OCI-LY7 (cell line): ENCODE measurements around the gene NPM1. TPM values are rescaled to one million over a fixed set of nuclear protein-coding genes. Genes with fewer than 3 reads are reported as not detected.

Source experiments
- BruUV-seq: library from RNA; stranded (reverse); fragments of 400-500 nt; replicated peaks from 2 replicates; lab custom pipeline; 2021; lab: Mats Ljungman, UMichigan
- CTCF ChIA-PET: fragments of 300-600 bp; sonication (Branson Sonifier 250); formaldehyde crosslinking; loops from one replicate; lab custom pipeline; 2022; ENCODE audit warnings: antibody characterized with exemption; ENCODE audit not compliant: unreplicated experiment; lab: Charles Lee
- POLR2A ChIA-PET: fragments of 300-600 bp; sonication (Branson Sonifier 250); formaldehyde crosslinking; loops from one replicate; lab custom pipeline; 2022; ENCODE audit warnings: antibody characterized with exemption; lab: Charles Lee
- DNase-seq: peaks from one replicate; pipeline ENCODE4 v3.0.0-alpha.2; 2015; ENCODE audit warnings: low spot score
- H2AFZ ChIP-seq: fragments of 200-600 bp; sonication (generic), shearing (Covaris generic); 2 replicates; pipeline ENCODE4 v1.6.1; 2014; ENCODE audit warnings: mild to moderate bottlenecking, antibody characterized with exemption, low read length, moderate library complexity
- H3K27ac ChIP-seq: fragments of 200-600 bp; sonication (generic); 2 replicates; pipeline ENCODE4 v1.5.1; 2014; ENCODE audit warnings: mixed run types, low read depth, mild to moderate bottlenecking, moderate library complexity, low read length, inconsistent platforms; ENCODE audit not compliant: poor library complexity, severe bottlenecking
- H3K36me3 ChIP-seq: fragments of 200-600 bp; sonication (generic); 2 replicates; pipeline ENCODE4 v1.6.1; 2014; ENCODE audit warnings: mild to moderate bottlenecking, antibody characterized with exemption, low read length, moderate library complexity, mixed read lengths; ENCODE audit not compliant: insufficient read depth
- H3K4me1 ChIP-seq: fragments of 200-600 bp; sonication (generic); 2 replicates; pipeline ENCODE4 v1.5.1; 2014; ENCODE audit warnings: mild to moderate bottlenecking, low read length; ENCODE audit not compliant: insufficient read depth, poor library complexity, severe bottlenecking
- H3K4me2 ChIP-seq: fragments of 200-600 bp; sonication (generic); 2 replicates; pipeline ENCODE4 v1.6.1; 2014; ENCODE audit warnings: mild to moderate bottlenecking, low read length
- H3K4me3 ChIP-seq: fragments of 200-600 bp; sonication (generic); 2 replicates; pipeline ENCODE4 v1.5.1; 2014; ENCODE audit warnings: mild to moderate bottlenecking, low read depth, low read length; ENCODE audit not compliant: poor library complexity, severe bottlenecking
- H3K79me2 ChIP-seq: fragments of 200-600 bp; sonication (generic); 2 replicates; pipeline ENCODE4 v1.6.1; 2016; ENCODE audit warnings: low read depth, mild to moderate bottlenecking, low read length, moderate library complexity, mixed read lengths; ENCODE audit not compliant: insufficient read depth
- H3K9me2 ChIP-seq: fragments of 200-600 bp; sonication (generic); 2 replicates; pipeline ENCODE4 v1.6.1; 2016; ENCODE audit warnings: mild to moderate bottlenecking, low read length, mixed read lengths; ENCODE audit not compliant: insufficient read depth
- H3K9me3 ChIP-seq: fragments of 200-600 bp; sonication (generic); 2 replicates; pipeline ENCODE4 v1.6.1; 2014; ENCODE audit warnings: mild to moderate bottlenecking, mixed run types, low read length, mixed read lengths
- H4K20me1 ChIP-seq: fragments of 200-600 bp; sonication (generic); 2 replicates; pipeline ENCODE4 v1.6.1; 2014; ENCODE audit warnings: mild to moderate bottlenecking, antibody characterized with exemption, low read length, moderate library complexity, mixed read lengths; ENCODE audit not compliant: insufficient read depth
- EZH2phosphoT487 ChIP-seq: fragments of 200-600 bp; sonication (generic); IDR thresholded peaks from 2 replicates; pipeline ENCODE4 v1.6.1; 2018; ENCODE audit warnings: low read depth, borderline replicate concordance, mild to moderate bottlenecking, mixed run types, antibody characterized with exemption, low read length, moderate library complexity, mixed read lengths
- intact Hi-C: fragments of 100-400 bp; cut with micrococcal nuclease; formaldehyde crosslinking; loops from one replicate; pipeline ENCODE4 v1.10.0; 2022; ENCODE audit not compliant: unreplicated experiment
- total RNA-seq, 2 experiments: library from RNA; depleted of rRNA in 1 of 2; stranded (reverse); fragments of >200 nt in 1 of 2; shearing (Covaris generic) in 1 of 2; gene quantifications; 2 replicates each; pipeline ENCODE4 v1.2.3, GENCODE V29; 2014 to 2022
- TF ChIP-seq, protein P1 (sequence below): fragments of 200-600 bp; sonication (generic); conservative IDR thresholded peaks from 2 replicates; pipeline ENCODE4 v1.5.1; 2014; ENCODE audit warnings: mild to moderate bottlenecking, antibody characterized with exemption, low read length, moderate library complexity, mixed read lengths

The NPM1 gene
- total RNA-seq, 2 experiments from 2014 or later, result 1,091 to 2,027 TPM

GRCh38 chr5:171426680-171427079 is 39.0 kb downstream of the NPM1 start:
- ChIA-PET CTCF (no interaction called here), POLR2A (no interaction called here)
- H3K27ac ChIP-seq, result no peak overlapping the region
- BruUV-seq, result no TSS peak
- H3K4me3 ChIP-seq, result no peak overlapping the region
- intact Hi-C loops, result no loop called here
- no peak for TF ChIP-seq EZH2phosphoT487
- TF ChIP-seq, protein P1, sequence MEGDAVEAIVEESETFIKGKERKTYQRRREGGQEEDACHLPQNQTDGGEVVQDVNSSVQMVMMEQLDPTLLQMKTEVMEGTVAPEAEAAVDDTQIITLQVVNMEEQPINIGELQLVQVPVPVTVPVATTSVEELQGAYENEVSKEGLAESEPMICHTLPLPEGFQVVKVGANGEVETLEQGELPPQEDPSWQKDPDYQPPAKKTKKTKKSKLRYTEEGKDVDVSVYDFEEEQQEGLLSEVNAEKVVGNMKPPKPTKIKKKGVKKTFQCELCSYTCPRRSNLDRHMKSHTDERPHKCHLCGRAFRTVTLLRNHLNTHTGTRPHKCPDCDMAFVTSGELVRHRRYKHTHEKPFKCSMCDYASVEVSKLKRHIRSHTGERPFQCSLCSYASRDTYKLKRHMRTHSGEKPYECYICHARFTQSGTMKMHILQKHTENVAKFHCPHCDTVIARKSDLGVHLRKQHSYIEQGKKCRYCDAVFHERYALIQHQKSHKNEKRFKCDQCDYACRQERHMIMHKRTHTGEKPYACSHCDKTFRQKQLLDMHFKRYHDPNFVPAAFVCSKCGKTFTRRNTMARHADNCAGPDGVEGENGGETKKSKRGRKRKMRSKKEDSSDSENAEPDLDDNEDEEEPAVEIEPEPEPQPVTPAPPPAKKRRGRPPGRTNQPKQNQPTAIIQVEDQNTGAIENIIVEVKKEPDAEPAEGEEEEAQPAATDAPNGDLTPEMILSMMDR, result no peak
- no peaks in the 10 kb centered on the region for H4K20me1 ChIP-seq
- no peaks in the 10 kb centered on the region for H3K79me2 ChIP-seq
- H2AFZ ChIP-seq, result no peak overlapping the region
- no peak for DNase-seq
- H3K9me3 ChIP-seq, result no peaks in the 10 kb centered on the region
- H3K9me2 ChIP-seq, result no peaks in the 10 kb centered on the region
- no peaks in the 10 kb centered on the region for H3K36me3 ChIP-seq
- no peak overlapping the region for H3K4me2 ChIP-seq
- no peaks in the 10 kb centered on the region for H3K4me1 ChIP-seq

- no peaks in the 10 kb centered on the region for H3K79me2 ChIP-seq
- H3K4me2 ChIP-seq, result no peak overlapping the region
- H3K4me1 ChIP-seq, result no peaks in the 10 kb centered on the region
- no peaks in the 10 kb centered on the region for H3K9me3 ChIP-seq
- TF ChIP-seq, protein P1, result no peak
- TF ChIP-seq EZH2phosphoT487, result no peak
- H4K20me1 ChIP-seq, result no peaks in the 10 kb centered on the region
- DNase-seq, result no peak
- intact Hi-C loops, result no loop called here
- H3K36me3 ChIP-seq, result no peaks in the 10 kb centered on the region
- no peak overlapping the region for H2AFZ ChIP-seq
- no peak overlapping the region for H3K4me3 ChIP-seq
- H3K27ac ChIP-seq, result no peak overlapping the region
- POLR2A ChIA-PET, result interaction anchor here (0.7 kb wide), 1 partner anchor 1411 kb away, joined by 3 read pairs; no protein-coding TSS in a partner anchor
- H3K9me2 ChIP-seq, result no peaks in the 10 kb centered on the region
- CTCF ChIA-PET, result no interaction called here
- BruUV-seq, result no TSS peak
Observed at GRCh38 chr5:171427318-171428167, 39.9 kb downstream of the NPM1 start.

GRCh38 chr5:171428168-171428696 is 40.6 kb downstream of the NPM1 start:
- ChIA-PET POLR2A (no interaction called here), CTCF (no interaction called here)
- H3K27ac ChIP-seq, result no peak overlapping the region
- no peaks in the 10 kb centered on the region for H3K4me1 ChIP-seq
- H3K9me2 ChIP-seq, result no peaks in the 10 kb centered on the region
- H3K4me2 ChIP-seq, result no peak overlapping the region
- no TSS peak for BruUV-seq
- DNase-seq, result no peak
- H2AFZ ChIP-seq, result no peak overlapping the region
- no peaks in the 10 kb centered on the region for H3K79me2 ChIP-seq
- TF ChIP-seq, protein P1, result no peak
- no peak for TF ChIP-seq EZH2phosphoT487
- H4K20me1 ChIP-seq, result no peaks in the 10 kb centered on the region
- no peak overlapping the region for H3K4me3 ChIP-seq
- no peaks in the 10 kb centered on the region for H3K36me3 ChIP-seq
- no peaks in the 10 kb centered on the region for H3K9me3 ChIP-seq
- intact Hi-C loops, result no loop called here
